Right forelimb (tissue), 1 donor: Measurements from ENCODE around the gene DLGAP1.

Experiments
- DNase-seq: peaks from one replicate; pipeline ENCODE4 v3.0.0-alpha.2; 2018

DLGAP1 gene

DNA sequence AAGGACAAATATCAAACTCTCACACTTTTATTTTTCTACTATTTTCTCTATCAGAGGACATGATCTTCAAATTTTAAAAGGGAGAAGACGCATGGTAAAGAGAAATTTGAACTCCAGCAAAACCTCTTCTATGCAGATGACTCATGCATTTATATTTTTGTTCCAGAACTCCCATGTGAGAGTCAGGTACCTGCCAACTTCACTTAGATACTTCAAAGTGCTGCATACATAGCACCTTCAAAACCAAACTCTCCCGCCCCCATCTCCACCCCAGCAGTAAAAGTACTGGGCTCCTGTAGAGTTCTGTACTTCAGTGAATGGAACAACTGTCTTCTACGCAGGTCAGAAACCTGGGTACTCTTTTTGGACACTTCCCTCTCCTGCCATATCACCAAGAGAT lies 606.8 kb downstream of the DLGAP1 start:
- DNase-seq = no peak

DNA sequence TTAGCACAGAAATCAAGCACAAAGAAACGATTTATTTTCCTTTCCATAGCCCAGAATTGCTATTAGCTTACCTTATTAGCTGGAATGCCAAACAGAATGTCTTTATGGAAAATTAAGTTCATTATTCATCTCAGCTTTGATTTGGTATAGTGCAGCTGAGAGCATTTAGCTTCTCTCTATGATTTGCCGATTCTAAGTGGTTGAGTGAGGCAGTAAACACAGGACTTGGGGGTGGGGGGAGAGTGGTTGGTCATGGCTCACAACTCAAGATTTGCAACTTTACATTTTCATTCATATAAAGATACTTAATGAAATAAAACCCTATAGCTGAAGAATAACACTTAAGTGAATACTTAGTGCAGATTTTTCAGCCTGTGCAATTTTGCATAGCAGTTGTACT lies 609.9 kb downstream of the DLGAP1 start:
- no peak for DNase-seq

GRCh38 chr18:3842844-3843243 lies 612.3 kb downstream of the DLGAP1 start:
- DNase-seq = no peak

GRCh38 chr18:3840766-3841165 lies 614.3 kb downstream of the DLGAP1 start:
- no peak for DNase-seq

GRCh38 chr18:3839581-3839981 lies 615.5 kb downstream of the DLGAP1 start:
- DNase-seq = no peak

GRCh38 chr18:3836483-3837335 lies 618.4 kb downstream of the DLGAP1 start:
- no peak for DNase-seq

- DNase-seq = no peak
Measured at GRCh38 chr18:3832025-3832638, 623.0 kb downstream of the DLGAP1 start.

DNA sequence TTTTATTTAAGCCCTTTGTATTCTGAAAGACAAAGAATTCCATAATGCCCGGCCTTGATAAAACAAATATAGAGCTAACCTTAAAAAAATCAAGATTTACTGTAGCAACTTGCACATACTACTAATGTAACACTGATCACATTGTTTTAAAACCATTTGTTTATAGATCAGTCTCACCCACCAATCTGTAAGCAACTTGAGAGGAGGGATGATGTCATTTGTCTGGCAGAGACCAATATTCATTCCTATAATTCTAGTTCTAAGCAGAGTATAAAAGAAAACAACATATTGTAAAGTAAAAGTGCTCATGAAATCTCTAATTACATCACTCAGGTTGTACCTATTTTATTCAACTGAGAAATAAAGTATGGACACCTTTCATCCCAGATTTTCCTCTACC lies 624.5 kb downstream of the DLGAP1 start:
- no peak for DNase-seq

DNA sequence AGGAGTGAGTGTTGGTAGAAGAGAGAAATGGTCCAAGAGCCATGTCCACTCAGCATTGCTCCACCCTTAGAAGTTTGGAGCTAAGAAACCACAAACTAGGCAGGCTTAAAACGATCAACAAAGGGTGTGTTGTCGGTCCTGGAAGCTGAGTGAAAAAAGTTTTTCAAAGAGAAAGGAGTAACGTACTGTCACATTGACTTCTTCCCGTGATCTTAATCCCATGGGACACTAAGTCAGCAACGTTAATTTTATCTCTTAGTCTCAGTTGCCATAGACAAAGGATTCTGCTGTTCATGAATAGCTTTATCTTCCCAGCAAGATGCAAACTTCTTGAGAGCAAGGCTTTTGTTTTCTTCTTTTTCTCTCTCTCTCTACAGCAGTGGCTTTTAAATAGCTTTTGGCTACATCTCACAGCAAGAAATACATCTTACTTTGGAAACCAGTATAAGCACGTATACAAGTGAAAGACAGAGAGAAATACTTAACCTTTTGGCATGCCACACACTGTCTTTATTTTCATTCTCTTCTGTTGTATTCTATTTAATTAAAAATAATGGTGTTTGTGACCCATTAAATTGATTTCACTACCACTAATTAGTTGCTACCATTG lies 627.8 kb downstream of the DLGAP1 start:
- DNase-seq = no peak

DNA sequence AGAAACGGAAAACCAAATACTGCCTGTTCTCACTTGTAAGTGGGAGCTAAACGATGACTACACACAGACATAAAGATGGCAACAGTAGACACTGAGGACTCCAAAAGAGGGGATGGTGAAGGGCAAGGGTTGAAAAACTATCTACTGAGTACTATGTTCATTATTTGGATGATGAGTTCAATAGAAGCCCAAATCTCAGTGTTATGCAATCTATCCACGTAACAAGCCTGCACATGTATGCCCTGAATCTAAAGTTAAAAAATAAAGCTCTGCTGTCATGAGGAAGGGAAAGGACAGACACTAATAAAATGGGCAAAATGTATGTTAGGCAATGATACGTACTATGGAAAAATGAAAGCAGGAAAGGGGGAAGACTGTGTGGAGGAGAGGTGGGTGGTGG lies 629.1 kb downstream of the DLGAP1 start:
- DNase-seq = no peak

GRCh38 chr18:3824101-3824500 lies 631.0 kb downstream of the DLGAP1 start:
- no peak for DNase-seq

DNA sequence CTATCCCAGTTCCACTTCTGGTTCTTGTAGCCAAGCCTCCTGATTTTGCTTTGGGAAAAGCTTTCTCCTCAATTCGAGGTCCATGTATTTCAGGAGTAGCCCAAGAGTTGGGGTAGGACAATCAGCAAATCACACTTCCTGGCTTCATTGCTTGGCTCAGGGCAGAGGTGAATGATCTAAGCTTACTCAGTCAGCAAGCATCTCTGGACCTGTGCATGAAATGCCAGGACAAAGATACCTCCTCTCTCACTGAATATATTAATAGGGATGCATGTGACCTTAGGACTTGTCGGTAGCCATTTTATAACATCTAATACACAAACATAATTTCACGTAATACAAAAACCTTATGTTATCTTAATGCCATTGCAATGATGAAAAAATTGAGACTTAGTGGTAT lies 632.0 kb downstream of the DLGAP1 start:
- DNase-seq = no peak

DNA sequence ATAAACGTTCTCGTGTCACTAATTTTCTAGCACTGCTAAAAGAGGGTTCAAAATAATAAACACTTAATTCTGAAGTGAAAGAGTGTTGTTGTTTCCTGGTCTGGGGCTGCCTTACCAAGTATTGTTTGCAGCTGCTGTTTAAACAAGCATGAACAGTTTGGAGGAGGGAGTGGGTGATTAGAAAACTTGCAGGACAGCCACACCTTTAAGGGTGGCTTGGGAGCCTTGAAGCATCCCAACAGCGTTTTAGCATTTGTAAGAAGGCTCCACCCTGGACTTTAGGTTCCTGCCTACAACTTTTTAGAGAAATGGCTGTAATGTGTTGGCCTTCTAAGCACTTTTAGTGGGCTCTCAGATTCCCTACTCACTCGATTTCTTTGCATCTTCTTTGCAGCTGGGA lies 633.6 kb downstream of the DLGAP1 start:
- no peak for DNase-seq

- DNase-seq = no peak
Measured at GRCh38 chr18:3819961-3820360, 635.1 kb downstream of the DLGAP1 start.

DNA sequence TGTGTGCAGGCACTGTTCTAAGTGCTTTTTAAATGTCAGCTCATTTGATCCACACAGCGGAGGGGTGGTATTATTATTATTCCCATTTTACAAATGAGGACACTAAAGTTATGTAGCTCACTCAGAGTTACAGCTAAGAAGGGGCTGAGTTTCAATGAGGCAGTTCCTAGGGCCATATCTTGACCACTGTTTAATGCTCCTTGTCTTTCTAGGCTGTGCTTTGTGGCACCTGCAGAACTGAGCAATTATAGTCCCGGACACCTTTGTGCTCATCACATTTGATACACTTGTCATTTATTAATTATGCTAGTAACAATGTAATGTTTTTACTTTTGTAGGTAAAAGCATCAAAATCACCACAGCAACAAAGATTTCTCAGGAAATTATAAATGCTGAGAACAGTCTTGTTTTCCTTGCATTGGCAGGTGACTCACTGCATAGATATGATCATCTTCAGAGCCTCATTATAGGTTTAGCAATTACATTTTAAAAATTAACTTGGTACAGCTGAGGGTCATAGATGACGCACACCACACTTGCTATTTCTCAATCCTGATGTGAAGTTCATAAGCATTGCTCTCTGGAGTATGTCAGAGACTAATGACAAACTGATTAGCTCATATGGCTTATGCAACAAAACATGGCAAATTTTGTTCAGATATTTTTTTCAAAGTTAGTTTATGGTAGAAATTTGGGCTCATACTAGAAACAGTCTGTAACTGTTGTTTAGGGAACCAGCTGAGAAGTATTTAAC lies 638.3 kb downstream of the DLGAP1 start:
- DNase-seq = no peak

DNA sequence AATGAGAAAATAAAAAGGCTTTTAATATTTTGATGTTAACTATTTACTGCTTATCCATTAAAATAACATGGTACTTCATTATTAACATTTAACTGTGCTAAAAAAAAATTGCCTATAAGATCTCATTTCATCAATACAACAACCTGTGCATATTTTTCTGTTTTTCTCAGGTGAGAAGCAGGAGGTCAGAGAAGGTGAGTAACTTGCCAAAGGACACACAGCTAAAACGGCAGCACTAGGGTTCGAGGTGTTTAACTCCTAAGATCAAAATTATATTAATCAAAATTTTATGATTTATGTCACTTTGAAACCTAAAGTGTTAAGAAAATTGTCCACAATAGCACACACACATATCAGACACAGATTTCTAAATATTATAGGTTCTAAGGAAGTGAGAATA lies 639.1 kb downstream of the DLGAP1 start:
- no peak for DNase-seq

DNA sequence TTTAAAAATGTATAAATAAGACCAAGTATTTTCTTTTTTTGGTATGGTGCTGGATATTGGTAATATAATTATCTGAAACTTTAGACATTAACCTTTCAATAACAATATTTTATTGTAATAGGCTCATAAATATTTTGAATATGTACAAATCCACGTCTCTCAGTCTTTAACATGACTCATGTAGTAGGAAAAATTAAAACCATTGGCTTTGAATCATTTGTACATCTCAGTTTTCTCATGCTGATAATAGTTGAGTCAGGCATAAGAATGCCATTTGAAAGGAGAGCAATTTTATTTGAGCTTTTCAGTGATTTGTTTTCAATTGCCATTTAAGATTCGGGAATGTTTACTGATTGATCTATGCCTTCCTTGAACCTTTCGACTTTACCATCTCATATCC lies 640.3 kb downstream of the DLGAP1 start:
- no peak for DNase-seq

GRCh38 chr18:3810296-3810695 lies 644.8 kb downstream of the DLGAP1 start:
- no peak for DNase-seq

DNA sequence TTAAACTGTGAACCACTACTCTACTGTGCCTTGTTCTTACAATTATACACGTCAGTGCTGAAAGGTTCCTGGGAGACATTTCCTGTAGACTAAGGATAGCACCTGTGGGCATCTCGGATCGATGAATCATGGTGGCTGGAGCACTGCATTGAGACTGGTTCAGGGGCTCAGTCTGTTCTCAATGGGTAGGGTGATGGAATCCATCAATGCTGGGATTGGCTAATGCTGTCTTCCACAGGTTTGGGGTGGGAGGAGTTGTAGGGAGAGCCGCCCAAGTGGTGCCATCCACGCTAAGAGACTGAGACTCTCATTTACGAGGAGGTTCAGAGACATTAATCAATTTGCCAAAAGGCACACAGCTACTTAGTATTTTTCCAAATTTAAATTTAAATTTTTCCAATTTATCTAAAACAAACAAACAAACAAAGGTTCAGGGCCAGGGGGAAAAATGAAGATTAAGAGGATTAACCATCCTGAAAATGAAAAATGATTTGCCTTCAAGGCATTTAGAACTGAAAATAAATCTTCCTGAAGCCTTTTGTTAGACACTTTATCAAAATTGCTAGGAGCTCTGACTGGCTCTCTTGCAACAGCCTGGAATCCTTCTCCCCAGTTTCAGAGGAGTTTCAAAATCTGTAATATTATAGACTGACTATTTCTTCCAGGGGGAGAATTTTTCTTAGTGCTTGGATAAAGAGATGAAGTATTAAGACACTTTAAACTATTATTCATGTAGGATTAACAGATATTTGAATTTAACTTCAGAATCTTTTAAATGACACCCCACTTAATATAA lies 645.9 kb downstream of the DLGAP1 start:
- DNase-seq = no peak

DNA sequence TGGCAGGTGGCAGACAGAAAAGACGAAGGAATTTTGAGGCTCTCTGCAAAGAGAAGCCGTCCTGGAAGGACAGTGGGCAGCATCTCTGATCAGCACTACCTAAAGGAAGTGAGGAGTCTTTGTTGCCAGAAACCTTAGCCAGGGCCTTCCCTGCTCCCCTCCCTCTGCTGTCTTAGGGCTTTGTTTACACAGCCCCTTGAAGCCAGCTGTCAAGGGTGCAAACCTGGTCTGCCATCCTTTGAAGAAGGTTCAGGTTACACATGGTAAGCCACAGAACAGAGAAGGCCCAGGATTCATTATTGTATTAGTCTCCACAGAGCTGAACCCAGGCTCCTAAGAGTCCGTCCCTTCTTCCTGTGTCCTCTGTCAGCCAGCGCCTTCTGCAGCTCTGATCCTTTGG lies 648.5 kb downstream of the DLGAP1 start:
- DNase-seq = no peak

DNA sequence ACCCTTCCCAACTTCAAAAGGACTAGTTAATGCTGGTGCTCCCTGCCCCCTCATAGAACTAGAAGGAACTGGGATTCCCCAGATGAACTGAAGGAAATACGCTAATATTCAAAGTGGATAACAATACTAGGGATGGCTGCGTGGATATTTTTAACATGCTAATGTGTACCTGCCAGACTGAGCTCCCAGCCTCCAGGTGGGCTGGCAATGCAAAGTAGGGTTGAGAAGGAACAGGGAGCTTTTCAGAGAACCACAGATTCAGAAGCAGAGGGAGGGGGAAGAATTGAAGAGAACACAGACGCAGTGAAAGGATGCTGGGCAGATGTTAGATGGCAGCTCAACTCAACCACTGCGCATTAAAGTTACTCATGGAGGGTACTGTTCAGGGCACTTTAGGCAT lies 650.8 kb downstream of the DLGAP1 start:
- DNase-seq = no peak

DNA sequence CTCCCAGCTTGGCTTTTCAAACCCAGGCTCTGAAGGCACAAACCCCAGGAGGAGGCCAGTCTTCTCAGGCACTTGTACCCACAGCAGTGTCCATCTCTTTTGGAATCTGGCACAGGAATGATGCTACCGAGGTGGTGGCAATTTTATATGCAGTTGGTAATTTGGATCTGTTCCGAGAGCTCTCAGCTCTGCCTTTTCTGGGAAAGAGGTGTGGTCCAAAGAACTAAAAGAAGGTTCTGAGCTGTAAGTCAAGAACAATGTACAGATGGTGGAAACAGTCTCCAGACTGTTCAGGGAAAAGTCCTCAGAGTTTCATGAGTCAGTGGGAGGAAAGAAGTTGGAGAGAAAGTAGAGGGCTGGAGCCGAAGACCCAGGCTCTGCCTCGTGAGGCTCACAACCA lies 651.8 kb downstream of the DLGAP1 start:
- no peak for DNase-seq

DNA sequence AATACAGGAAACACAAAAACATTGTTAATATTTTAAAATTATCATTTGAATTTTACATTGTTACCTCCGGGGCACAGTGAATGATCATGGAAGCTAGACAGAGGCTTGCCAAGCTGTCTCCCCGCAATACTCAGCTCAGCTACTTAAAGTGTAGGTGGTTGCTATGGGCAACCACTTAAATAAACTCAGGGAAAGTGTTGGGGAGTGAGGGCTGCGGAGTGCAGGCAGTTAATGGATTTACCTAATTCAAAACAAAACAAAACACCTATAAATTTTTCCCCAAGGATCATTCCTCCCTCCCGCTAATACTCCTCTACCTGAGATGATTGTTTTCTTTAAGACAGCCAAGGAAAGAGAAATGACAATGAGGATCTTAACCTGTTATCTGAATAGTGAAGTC lies 655.6 kb downstream of the DLGAP1 start:
- no peak for DNase-seq
